K562 (cell line): ENCODE measurements around the gene GSS. TPM values are rescaled to one million over a fixed set of nuclear protein-coding genes. Genes with fewer than 3 reads are reported as not detected.

Experiments
- ATF2 ChIP-seq: sonication (generic); formaldehyde crosslinking; IDR thresholded peaks from 2 replicates; pipeline ENCODE4 v1.8.1; 2022; ENCODE audit warnings: missing genetic modification reagents
- BRF2 ChIP-seq: IDR thresholded peaks from 3 replicates; pipeline ENCODE4 v1.6.1; 2011; ENCODE audit warnings: borderline replicate concordance, mild to moderate bottlenecking; ENCODE audit not compliant: insufficient read length, insufficient read depth
- CEBPZ ChIP-seq: fragments of 150-350 bp; IDR thresholded peaks from 2 replicates; pipeline ENCODE4 v1.6.1; 2014; ENCODE audit warnings: low read depth, mild to moderate bottlenecking, low read length, borderline replicate concordance
- FOXP4 ChIP-seq: sonication (generic); formaldehyde crosslinking; IDR thresholded peaks from 2 replicates; pipeline ENCODE4 v1.8.0; 2022; ENCODE audit warnings: mild to moderate bottlenecking, missing genetic modification reagents, borderline replicate concordance
- NFXL1 ChIP-seq: fragments of 450-650 bp; formaldehyde crosslinking; IDR thresholded peaks from 2 replicates; pipeline ENCODE4 v1.4.0; 2021; ENCODE audit warnings: mild to moderate bottlenecking
- PHF21A ChIP-seq: fragments of 450-650 bp; IDR thresholded peaks from 2 replicates; pipeline ENCODE4 v1.6.1; 2017; ENCODE audit warnings: low read depth, borderline replicate concordance
- TEAD4 ChIP-seq, 2 experiments: sonication (generic) in 1 of 2; formaldehyde crosslinking in 1 of 2; IDR thresholded peaks; 2 replicates each; pipeline versions ENCODE4 v1.6.1 to v1.8.0; 2012 to 2022; ENCODE audit warnings: borderline replicate concordance in 1 of 2, inconsistent platforms in 1 of 2, low read length in 1 of 2, mild to moderate bottlenecking in 1 of 2, missing genetic modification reagents in 1 of 2
- XRCC5 ChIP-seq: fragments of 200-400 bp; formaldehyde crosslinking; IDR thresholded peaks from 2 replicates; pipeline ENCODE4 v1.6.1; 2017; ENCODE audit warnings: low read depth, mild to moderate bottlenecking, low read length
- ZNF316 ChIP-seq: fragments of 450-650 bp; IDR thresholded peaks from 2 replicates; pipeline ENCODE4 v1.6.1; 2016
- polyA plus RNA-seq, 8 experiments: library from polyadenylated mRNA; depleted of rRNA in 4 of 8; stranded (reverse) in 5 of 8; unstranded in 3 of 8; fragments of >200 nt; fragmentation: Nextera tagmentation in 2 of 8; fragmentation: Illumina TruSeq in 1 of 8; extraction: Ambion mirVana in 2 of 8; extraction: Trizol in 1 of 8; gene quantifications; 2 replicates each; pipeline versions ENCODE4 v1.2.1 to v1.2.3, GENCODE V29; 2011 to 2014; ENCODE audit warnings: inconsistent platforms in 1 of 8, missing spikeins in 1 of 8
- total RNA-seq, 7 experiments: library from RNA; depleted of rRNA in 6 of 7; stranded (reverse); fragments of >200 nt in 6 of 7; fragmentation: Illumina TruSeq in 2 of 7; extraction: Trizol in 2 of 7; gene quantifications; 2 replicates each; pipeline versions ENCODE4 v1.2.1 to v1.2.3, GENCODE V29; 2011 to 2021; ENCODE audit warnings: low replicate concordance in 1 of 7

GSS gene
- total and polyA plus RNA-seq, 9 of the 15 experiments (the other 6 are each of a cell fraction or from before 2014, with no cell fraction given) = 18.4 to 165 (median 89.4) TPM

GRCh38 chr20:34995696-34996095 lies 40.1 kb upstream of the GSS start (continued):
- TF ChIP-seq FOXP4 (CRISPR knock-in tag) (no peak), CEBPZ (no peak), ATF2 (CRISPR knock-in tag) (no peak), ZNF316 (peak; percentile 68), PHF21A (no peak), TEAD4 (IDR thresholded peaks at IDR 0.05; ENCODE audit: low read length) (no peak), TEAD4 (CRISPR knock-in tag; IDR thresholded peaks at IDR 0.05; ENCODE audit: borderline replicate concordance) (no peak), BRF2 (no peak), NFXL1 (CRISPR knock-in tag) (no peak), XRCC5 (no peak)
